Left hindlimb (tissue), 1 donor: ENCODE measurements around the gene HTATSF1.

Experiments
- DNase-seq: peaks from one replicate; pipeline ENCODE4 v3.0.0-alpha.2; 2018

HTATSF1 gene

GRCh38 chrX:136496764-136497555 is 432 bp upstream of the HTATSF1 start:
- DNase-seq, result peak; percentile 90

DNA sequence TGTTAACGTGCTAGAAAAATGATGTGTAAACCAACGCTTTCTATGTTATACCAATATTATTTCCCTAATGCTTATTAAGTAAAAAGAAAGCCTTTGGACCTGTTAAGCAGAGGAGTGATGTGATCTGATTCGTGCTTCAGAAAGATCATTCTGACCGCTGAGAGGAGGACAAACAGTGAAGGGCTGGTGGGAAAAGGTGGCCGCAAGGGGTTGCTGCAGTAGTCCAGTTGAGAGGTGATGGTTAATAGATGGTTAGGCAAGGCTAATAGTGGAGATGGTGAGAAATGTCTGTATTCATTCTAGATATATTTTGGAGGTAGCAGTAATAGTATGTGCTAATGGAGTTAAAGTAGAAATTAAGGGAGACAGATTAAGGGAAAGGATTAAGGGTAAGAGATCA is 21.7 kb downstream of the HTATSF1 start:
- DNase-seq, result no peak

DNA sequence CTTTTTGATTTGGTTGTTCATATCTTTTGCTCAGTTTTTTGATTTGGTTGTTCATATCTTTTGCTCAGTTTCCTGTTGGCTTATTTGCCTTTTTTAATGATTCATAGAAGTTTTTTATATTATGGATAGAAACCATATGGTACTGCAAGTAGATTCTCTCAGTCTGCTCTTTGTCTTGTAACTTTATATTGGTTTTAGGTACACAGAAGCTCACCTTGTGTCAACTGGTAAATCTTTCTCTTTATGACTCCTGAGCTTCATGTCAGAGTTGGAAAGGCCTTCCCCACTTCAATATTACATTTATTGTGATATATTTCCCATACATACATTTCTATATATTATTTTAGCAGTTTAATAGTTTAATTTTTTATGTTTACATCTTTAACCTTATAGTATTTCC is 26.4 kb downstream of the HTATSF1 start:
- no peak for DNase-seq

- peak; percentile 80 for DNase-seq
These were observed 28.6 kb downstream of the HTATSF1 start for GRCh38 chrX:136525738-136526606.

- DNase-seq, result no peak
These were observed 31.4 kb downstream of the HTATSF1 start for GRCh38 chrX:136528645-136529315.

DNA sequence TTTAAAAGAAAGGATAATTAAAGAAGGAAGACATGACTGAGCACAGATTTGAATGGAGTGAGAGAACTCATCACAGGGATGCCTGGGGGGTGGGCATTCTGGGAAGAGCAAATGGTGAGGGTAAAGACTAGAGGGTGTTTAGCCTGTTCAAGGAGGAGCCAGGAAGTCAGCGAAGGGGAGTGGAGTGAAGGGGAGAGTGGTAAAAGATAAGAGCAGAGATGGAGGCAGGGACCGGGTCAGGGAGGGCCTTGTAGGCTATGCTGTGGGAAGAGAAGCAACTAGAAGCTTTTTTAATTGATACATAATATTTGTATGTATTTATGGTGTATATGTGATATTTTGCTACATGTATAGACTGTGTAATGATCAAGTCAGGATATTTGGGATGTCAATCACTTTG is 32.4 kb downstream of the HTATSF1 start:
- no peak for DNase-seq

DNA sequence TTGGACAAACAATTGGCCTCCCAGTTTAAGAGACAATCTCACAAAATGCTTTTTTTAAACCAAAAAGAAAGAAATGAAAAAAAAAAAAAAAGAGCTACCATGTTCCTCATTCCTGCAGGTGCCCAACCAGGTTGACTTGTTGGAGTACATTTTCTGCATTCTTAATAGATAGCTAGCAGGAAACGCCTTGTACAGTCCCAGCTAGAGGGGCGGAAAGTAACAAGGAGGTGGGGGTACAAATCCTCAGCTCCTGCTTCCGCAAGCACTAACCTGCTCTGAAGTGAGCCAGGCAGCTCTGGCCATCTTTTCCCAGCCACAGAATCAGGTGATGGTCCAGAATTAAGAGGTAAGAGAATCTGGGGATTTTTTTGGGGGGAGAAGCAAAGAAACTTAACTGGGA is 34.6 kb downstream of the HTATSF1 start, which contains the start of gene VGLL1:
TSS of gene VGLL1 (plus strand) at position 265 of the 400 bp plus-strand sequence. CDS start 3,806 bp downstream, outside the sequence.
- no peak for DNase-seq

DNA sequence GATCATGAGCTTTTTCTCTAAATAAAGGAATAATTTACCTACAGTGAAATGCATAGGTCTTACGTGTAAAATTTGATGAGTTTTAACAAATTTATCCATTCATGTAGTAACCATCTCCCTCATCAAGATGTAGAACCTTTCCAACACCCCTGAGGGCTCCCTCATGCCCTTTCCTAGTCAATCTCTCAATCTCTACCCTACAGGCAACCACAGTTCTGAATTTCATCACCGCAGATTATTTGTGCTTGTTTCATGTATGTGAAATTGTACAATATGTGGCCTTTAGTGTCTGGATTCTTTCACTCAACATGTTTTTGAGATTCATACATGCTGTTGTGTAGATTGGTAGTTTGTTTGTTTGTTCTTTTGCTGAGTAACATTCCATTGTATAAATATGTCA is 36.7 kb downstream of the HTATSF1 start:
- no peak for DNase-seq

- DNase-seq, result no peak
These were observed 41.4 kb downstream of the HTATSF1 start for GRCh38 chrX:136538811-136539210.

- DNase-seq, result no peak
These were observed 42.8 kb downstream of the HTATSF1 start for GRCh38 chrX:136540226-136540625.

DNA sequence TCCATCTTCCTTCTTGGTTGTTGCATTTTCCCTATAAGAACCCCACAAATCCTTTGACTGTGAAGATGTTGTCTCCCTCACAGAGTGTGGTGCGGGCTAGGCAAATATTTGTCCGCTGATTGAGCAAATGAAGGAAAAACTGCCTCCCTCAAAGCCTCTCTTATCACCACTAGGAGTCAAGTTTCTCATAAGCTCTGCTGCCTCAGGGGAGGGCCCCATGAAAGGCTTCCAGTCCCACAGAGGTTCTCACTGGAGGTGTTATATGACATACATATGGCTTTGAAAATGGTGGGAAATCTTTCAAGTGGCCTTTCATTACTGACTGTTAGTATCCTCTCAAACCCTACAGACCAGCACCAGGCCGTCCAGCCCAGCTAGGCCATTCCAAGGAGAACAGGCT is 43.9 kb downstream of the HTATSF1 start:
- no peak for DNase-seq

DNA sequence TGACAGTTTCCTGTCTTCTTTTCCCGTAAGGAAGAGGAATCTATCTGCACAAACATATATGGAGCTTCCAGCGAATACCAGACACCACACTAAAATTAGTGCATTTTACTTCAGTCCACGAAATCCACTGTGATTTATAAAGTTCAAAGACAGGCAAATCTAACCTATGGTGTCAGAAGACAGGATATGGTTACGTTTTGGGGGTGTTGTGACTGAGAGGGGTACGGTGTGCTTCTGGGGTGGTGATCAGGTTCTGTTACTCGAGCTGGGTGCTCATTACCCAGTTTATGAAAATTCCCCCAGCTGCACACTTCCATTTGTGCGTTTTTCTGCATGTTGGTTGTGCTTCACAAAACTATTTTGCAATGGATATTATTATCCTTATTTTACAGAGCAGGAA is 44.9 kb downstream of the HTATSF1 start:
- no peak for DNase-seq

- DNase-seq, result no peak
These were observed 49.0 kb downstream of the HTATSF1 start for GRCh38 chrX:136546371-136546781.

- DNase-seq, result no peak
These were observed 51.8 kb downstream of the HTATSF1 start for GRCh38 chrX:136549226-136549625.

DNA sequence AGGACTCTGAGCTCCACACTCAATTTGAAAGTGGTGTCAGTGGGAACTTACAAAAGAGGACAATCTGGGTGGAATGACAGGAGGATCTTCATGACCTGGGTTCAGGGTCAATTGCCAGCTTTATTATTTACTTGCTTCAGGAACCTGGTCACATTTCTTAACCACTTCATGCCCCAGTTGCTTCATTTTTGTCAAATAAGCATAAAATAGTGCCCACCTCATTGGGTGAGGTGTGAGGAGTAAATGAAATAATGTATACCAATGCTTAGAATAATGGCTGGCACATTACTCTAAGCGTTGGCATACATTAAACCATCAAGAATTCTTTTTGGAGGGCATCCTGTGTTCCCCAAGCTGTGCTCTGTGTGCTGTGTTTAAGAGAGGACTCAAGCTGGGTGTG is 54.0 kb downstream of the HTATSF1 start:
- DNase-seq, result no peak

- no peak for DNase-seq
These were observed 58.3 kb downstream of the HTATSF1 start for GRCh38 chrX:136555694-136556093.
